ENCODE results near the gene PPAT. TPM values are rescaled to one million over a fixed set of nuclear protein-coding genes. Genes with fewer than 3 reads are reported as not detected.
A peak's percentile ranks its signal among the peaks of the same experiment; 100 is the strongest.

Gene PPAT
- total and polyA plus RNA-seq, 4 donors, result 3.7 to 11.0 (median 5.7) TPM

DNA sequence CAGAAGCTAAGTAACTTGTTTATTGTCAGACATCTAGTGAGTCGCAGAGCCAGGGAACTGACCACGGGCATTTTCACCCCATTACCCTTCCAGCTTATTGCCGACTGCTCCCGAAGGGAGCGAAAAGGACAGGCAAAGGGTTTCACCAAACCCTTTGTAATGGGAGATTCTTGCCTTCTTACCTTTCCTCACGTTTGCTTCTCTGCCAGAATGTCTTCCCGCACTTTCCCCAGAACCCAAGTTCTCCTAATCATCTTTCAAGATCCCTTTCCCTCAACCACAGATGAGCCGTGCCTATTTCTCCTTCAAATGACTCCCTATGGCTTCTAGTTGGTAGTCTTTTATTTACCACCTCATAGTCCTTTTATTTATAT lies 31.5 kb upstream of the PPAT start:
- Histone ChIP-seq H3K4me3 (ENCODE audit: low read depth in 1 of 3, low read length in 3 of 3) (peak overlapping the region; percentile 87 to 95 (median 93)), H3K4me1 (ENCODE audit: control insufficient read depth in 4 of 4, insufficient read depth in 4 of 4, low read length in 3 of 4) (peaks cover 9 to 30% (median 19%) of the 10 kb centered on the region in 4 donors), H3K9me3 (ENCODE audit: control insufficient read depth in 4 of 4, low read length in 3 of 4) (no peaks in the 10 kb centered on the region), H3K27me3 (ENCODE audit: control insufficient read depth in 4 of 4, insufficient read depth in 4 of 4, low read length in 3 of 4) (no peaks in the 10 kb centered on the region), H3K36me3 (ENCODE audit: control insufficient read depth in 4 of 4, insufficient read depth in 3 of 4, low read depth in 1 of 4, low read length in 3 of 4) (peaks cover 3 to 14% (median 7%) of the 10 kb centered on the region in 4 donors), H3K27ac (ENCODE audit: low read depth in 1 of 2, low read length in 2 of 2) (peak overlapping the region; percentile 59 to 83), H3K9ac (ENCODE audit: low read depth in 1 of 2, low read length in 2 of 2) (peak overlapping the region; percentile 58 to 95)
- no peak for TF ChIP-seq RAD21 (IDR thresholded peaks at IDR 0.05)
- no peak for TF ChIP-seq HNF4G (IDR thresholded peaks at IDR 0.05)
- TF ChIP-seq GABPA (IDR thresholded peaks at IDR 0.05 in 1 of 2, conservative IDR thresholded peaks at IDR 0.05 in 1 of 2), result no peak
- TF ChIP-seq NR2F2 (IDR thresholded peaks at IDR 0.05), result no peak
- TF ChIP-seq, protein P1, sequence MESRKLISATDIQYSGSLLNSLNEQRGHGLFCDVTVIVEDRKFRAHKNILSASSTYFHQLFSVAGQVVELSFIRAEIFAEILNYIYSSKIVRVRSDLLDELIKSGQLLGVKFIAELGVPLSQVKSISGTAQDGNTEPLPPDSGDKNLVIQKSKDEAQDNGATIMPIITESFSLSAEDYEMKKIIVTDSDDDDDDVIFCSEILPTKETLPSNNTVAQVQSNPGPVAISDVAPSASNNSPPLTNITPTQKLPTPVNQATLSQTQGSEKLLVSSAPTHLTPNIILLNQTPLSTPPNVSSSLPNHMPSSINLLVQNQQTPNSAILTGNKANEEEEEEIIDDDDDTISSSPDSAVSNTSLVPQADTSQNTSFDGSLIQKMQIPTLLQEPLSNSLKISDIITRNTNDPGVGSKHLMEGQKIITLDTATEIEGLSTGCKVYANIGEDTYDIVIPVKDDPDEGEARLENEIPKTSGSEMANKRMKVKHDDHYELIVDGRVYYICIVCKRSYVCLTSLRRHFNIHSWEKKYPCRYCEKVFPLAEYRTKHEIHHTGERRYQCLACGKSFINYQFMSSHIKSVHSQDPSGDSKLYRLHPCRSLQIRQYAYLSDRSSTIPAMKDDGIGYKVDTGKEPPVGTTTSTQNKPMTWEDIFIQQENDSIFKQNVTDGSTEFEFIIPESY (IDR thresholded peaks at IDR 0.05), result no peak
- no peak for TF ChIP-seq TAF1 (conservative IDR thresholded peaks at IDR 0.05)
- no peak for TF ChIP-seq RXRA (IDR thresholded peaks at IDR 0.05)
- TF ChIP-seq, protein P2, sequence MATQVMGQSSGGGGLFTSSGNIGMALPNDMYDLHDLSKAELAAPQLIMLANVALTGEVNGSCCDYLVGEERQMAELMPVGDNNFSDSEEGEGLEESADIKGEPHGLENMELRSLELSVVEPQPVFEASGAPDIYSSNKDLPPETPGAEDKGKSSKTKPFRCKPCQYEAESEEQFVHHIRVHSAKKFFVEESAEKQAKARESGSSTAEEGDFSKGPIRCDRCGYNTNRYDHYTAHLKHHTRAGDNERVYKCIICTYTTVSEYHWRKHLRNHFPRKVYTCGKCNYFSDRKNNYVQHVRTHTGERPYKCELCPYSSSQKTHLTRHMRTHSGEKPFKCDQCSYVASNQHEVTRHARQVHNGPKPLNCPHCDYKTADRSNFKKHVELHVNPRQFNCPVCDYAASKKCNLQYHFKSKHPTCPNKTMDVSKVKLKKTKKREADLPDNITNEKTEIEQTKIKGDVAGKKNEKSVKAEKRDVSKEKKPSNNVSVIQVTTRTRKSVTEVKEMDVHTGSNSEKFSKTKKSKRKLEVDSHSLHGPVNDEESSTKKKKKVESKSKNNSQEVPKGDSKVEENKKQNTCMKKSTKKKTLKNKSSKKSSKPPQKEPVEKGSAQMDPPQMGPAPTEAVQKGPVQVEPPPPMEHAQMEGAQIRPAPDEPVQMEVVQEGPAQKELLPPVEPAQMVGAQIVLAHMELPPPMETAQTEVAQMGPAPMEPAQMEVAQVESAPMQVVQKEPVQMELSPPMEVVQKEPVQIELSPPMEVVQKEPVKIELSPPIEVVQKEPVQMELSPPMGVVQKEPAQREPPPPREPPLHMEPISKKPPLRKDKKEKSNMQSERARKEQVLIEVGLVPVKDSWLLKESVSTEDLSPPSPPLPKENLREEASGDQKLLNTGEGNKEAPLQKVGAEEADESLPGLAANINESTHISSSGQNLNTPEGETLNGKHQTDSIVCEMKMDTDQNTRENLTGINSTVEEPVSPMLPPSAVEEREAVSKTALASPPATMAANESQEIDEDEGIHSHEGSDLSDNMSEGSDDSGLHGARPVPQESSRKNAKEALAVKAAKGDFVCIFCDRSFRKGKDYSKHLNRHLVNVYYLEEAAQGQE (IDR thresholded peaks at IDR 0.05), result no peak
- TF ChIP-seq FOXA2 (IDR thresholded peaks at IDR 0.05), result no peak
- TF ChIP-seq FOXA1 (IDR thresholded peaks at IDR 0.05), result no peak
- no peak for TF ChIP-seq YY1 (IDR thresholded peaks at IDR 0.05)
- TF ChIP-seq, protein P3, sequence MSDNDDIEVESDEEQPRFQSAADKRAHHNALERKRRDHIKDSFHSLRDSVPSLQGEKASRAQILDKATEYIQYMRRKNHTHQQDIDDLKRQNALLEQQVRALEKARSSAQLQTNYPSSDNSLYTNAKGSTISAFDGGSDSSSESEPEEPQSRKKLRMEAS (IDR thresholded peaks at IDR 0.05), result no peak
- TF ChIP-seq, protein P4, sequence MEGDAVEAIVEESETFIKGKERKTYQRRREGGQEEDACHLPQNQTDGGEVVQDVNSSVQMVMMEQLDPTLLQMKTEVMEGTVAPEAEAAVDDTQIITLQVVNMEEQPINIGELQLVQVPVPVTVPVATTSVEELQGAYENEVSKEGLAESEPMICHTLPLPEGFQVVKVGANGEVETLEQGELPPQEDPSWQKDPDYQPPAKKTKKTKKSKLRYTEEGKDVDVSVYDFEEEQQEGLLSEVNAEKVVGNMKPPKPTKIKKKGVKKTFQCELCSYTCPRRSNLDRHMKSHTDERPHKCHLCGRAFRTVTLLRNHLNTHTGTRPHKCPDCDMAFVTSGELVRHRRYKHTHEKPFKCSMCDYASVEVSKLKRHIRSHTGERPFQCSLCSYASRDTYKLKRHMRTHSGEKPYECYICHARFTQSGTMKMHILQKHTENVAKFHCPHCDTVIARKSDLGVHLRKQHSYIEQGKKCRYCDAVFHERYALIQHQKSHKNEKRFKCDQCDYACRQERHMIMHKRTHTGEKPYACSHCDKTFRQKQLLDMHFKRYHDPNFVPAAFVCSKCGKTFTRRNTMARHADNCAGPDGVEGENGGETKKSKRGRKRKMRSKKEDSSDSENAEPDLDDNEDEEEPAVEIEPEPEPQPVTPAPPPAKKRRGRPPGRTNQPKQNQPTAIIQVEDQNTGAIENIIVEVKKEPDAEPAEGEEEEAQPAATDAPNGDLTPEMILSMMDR (IDR thresholded peaks at IDR 0.05; ENCODE audit: low read depth, low read length, missing input control), result no peak
- no peak for TF ChIP-seq HNF4A (conservative IDR thresholded peaks at IDR 0.05)
- no peak for TF ChIP-seq JUND (IDR thresholded peaks at IDR 0.05)
- no peak for TF ChIP-seq EGR1 (IDR thresholded peaks at IDR 0.05; ENCODE audit: low read depth in 2 of 2)
- TF ChIP-seq, protein P5, sequence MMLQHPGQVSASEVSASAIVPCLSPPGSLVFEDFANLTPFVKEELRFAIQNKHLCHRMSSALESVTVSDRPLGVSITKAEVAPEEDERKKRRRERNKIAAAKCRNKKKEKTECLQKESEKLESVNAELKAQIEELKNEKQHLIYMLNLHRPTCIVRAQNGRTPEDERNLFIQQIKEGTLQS (IDR thresholded peaks at IDR 0.05), result no peak
- TF ChIP-seq SP1 (IDR thresholded peaks at IDR 0.05), result no peak
- DNase-seq (ENCODE audit: low spot score), result no peak
- 0% methylated on average over 8 of the region's 8 CpGs for WGBS
